Retinal pigment epithelial cell (primary cell): ENCODE results near the gene RNF227.
"Not testable (repeated sequence)": the region's sequence is repeated elsewhere in the genome, so short reads cannot be mapped to it uniquely, and the experiment has no call there.

ENCODE experiments used
- DNase-seq: peaks from one replicate; pipeline ENCODE4 v3.0.0-alpha.2; 2010; ENCODE audit warnings: low read depth
- H3K4me3 ChIP-seq: 2 replicates; pipeline ENCODE4 v1.5.1; 2011; ENCODE audit warnings: mild to moderate bottlenecking, low read length, control low read depth, moderate library complexity
- TF ChIP-seq, protein P1 (sequence below): conservative IDR thresholded peaks from 2 replicates; pipeline ENCODE4 v1.5.1; 2011; ENCODE audit warnings: low read depth, low read length, control low read depth, inconsistent platforms

RNF227 gene

DNA sequence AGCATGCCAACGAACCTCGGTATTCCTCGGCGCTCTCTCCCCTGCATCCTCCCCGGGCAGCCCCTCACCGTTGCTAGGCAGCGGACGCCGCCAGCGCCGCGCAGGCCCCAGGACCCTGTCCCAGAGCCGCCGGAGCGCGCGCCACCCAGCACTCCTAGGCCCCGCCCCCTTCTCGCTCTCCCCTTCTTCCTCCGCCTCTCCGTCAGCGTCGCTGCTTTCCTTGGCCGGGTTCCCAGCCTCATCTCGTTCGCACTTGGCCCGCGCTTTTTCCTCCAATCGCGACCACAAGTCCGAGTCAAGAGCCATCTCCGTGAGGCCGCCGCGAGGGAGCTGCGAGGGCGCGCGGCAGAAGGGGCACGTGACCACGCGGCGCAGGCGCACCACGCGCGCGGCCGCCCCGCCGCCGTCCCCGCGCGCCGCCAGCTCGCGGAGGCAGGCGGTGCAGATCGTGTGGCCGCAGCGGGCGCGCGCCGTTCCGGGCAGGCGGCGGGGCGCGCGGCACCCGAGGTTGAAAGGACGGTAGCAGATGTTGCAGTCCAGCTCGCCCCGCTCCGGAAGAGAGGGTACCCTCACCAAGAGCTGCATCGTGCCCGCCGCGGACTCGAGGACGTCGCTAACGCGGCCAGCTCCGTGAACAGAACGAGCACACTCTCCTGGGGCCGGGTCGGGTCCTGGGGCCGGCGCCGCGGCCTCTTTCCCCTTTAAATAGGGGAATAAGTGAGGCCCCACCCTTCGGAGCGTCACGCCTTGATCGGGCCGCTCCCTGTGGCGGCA lies at the start of gene RNF227:
TSS of gene RNF227 (minus strand) at position 679 of the 774 bp plus-strand sequence. CDS start at position 585, 94 bp downstream.
- peak; percentile 58 for DNase-seq
- H3K4me3 ChIP-seq = peak within 1 kb of the TSS; percentile 58
- TF ChIP-seq, protein P1, sequence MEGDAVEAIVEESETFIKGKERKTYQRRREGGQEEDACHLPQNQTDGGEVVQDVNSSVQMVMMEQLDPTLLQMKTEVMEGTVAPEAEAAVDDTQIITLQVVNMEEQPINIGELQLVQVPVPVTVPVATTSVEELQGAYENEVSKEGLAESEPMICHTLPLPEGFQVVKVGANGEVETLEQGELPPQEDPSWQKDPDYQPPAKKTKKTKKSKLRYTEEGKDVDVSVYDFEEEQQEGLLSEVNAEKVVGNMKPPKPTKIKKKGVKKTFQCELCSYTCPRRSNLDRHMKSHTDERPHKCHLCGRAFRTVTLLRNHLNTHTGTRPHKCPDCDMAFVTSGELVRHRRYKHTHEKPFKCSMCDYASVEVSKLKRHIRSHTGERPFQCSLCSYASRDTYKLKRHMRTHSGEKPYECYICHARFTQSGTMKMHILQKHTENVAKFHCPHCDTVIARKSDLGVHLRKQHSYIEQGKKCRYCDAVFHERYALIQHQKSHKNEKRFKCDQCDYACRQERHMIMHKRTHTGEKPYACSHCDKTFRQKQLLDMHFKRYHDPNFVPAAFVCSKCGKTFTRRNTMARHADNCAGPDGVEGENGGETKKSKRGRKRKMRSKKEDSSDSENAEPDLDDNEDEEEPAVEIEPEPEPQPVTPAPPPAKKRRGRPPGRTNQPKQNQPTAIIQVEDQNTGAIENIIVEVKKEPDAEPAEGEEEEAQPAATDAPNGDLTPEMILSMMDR = no peak

DNA sequence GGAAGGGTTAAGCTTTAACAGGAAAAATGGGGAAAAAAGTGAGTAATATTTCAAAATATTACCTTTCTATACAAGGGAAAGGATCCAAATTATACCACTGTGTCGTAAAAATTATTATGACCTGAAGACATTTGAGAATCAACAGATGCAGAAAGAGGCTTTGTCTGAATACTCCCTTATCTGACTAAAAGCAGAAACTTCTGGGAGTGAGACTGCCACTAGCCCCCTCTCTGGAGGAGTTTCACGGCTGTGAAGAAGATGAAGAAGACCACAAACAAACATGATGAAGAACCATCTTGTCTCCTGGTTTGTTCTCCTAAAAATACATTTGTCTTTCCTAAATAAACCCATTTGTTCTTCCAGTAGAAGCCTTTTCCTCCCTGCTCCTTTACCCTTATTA lies 45.3 kb upstream of the RNF227 start:
- DNase-seq = no peak
- no peak overlapping the region for H3K4me3 ChIP-seq
- TF ChIP-seq, protein P1 = no peak

DNA sequence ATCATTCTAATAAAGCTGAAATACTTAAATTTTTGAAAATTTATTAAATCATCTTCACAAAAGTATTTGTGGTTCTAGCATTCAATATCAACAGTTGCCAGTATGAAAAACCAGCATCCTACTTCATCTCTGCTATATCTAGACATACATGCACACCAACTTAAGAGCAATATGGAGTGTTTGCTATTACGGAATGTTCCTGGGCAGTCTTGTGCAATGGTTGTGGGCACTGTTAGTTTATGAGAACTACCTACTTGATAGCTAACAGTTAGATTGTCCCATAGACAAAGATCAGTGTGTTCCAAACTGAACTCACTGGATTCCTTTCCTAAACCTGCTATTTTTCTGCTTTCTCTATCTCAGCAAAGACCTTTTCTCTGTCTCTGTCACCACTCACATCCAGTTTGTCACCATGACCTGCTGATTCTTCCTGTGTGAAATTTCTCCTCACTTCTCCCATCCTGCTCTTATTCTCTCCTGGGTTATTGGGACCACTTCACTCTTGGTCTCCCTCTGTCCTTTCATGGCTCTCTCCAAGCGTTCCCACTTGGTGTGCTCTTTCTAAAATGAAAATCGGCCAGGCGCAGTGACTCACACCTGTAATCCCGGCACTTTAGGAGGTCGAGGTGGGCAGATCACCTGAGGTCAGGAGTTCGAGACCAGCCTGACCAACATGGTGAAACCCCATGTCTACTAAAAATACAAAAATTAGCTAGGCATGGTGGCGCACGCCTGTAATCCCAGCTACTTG lies 43.6 kb upstream of the RNF227 start:
- no peak overlapping the region for H3K4me3 ChIP-seq
- no peak for DNase-seq
- TF ChIP-seq, protein P1 = no peak

DNA sequence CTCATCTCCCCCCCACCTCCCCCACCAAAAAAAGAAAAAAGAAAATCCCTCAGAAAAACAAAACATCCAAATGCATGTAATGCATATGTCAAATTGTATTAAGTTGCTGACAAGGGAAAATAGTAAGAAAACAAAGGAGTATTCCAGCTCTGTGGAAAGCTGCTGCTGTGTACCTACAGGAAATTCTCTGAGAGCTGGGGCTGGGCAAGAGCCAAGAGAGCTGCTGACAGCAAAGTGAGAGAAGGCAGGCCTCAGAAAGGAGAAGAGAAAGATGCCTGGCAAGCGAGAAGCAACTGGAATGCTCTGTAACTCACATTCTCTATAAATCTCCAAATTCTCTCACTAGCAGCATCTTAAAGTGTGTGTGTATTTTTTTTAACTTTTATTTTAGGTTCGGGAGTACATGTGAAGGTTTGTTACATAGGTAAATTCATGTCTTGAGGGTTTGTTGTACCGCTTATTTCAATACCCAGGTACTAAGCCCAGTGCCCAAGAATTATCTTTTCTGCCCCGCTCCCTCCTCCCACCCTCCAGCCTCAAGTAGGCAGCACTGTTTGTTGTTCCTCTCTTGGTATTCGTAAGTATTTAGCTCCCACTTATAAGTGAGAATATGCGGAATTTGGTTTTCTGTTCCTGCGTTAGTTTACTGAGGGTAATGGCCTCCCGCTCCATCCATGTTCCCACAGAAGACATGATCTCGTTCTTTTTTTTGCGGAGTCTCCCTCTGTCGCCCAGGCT lies 40.3 kb upstream of the RNF227 start:
- no peak overlapping the region for H3K4me3 ChIP-seq
- no peak for DNase-seq
- TF ChIP-seq, protein P1 = no peak

DNA sequence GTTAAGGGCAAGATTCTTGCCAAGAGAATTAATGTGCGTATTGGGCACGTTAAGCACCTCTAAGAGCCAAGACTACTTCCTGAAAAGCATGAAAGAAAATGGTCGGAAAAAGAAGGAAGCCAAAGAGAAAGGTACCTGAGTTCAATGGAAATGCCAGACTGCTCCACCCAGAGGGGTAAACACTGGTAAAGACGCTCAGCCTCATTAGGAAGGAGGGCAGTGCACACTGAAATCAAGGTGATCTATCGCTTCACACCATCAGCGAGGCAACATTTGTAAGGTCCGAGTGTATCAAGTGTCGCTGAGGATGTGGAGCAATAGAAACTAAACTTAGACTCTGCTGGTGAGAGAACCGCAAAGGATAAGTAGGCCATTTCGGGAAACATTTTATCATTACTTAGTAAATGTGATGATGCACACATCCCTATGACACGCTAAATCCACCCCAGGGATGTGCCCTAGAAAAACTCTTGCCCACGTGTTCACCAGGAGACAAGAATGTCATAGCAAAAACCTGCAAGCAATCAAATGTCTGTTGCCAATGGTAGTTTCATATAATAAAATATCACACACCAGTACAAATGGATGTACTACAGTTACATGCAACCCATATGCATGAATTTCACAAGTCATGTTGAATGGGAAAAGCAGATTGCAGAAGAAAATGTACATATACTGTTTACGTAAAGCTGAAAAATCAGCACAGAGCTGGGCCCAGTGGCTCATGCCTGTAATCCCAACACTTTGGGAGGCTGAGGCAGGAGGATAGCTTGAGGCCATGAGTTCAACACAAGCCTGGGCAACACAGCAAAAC lies 39.5 kb upstream of the RNF227 start:
- TF ChIP-seq, protein P1 = no peak
- no peak for DNase-seq
- H3K4me3 ChIP-seq = no peak overlapping the region

DNA sequence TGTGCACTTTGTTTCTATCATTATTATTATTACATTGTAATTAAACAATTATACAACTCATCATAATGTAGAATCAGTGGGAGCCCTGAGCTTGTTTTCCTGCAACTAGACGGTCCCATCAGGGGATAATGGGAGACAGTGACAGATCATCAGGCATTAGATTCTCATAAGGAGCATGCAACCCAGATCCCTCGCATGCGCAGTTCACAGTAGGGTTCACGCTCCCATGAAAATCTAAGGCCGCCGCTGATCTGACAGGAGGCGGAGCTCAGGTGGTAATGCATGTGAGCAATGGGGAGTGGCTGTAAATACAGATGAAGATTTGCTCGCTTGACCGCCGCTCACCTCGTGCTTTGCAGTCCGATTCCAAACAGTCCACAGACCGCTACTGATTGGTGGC lies 37.2 kb upstream of the RNF227 start:
- not testable (repeated sequence) for H3K4me3 ChIP-seq, DNase-seq
